Peyer's patch (tissue), 4 donors: ENCODE results near the gene FLCN. TPM values are rescaled to one million over a fixed set of nuclear protein-coding genes. Genes with fewer than 3 reads are reported as not detected.

Experiments
- DNase-seq, 3 donors: peaks; one replicate each; pipeline ENCODE4 v3.0.0-alpha.2; 2017 to 2019
- H3K27ac ChIP-seq, 4 donors: fragments of 200-600 bp; sonication (generic); one replicate each; pipeline ENCODE4 v1.5.1; 2016 to 2019
- H3K27me3 ChIP-seq, 2 donors: fragments of 200-600 bp; sonication (generic); one replicate each; pipeline ENCODE4 v1.5.1; 2019
- H3K36me3 ChIP-seq, 3 donors: fragments of 200-600 bp; sonication (generic); one replicate each; pipeline ENCODE4 v1.5.1; 2016 to 2019
- H3K4me1 ChIP-seq, 4 donors: fragments of 200-600 bp; sonication (generic); one replicate each; pipeline ENCODE4 v1.5.1; 2016 to 2019
- H3K4me3 ChIP-seq, 4 donors: fragments of 200-600 bp; sonication (generic); 1 replicate in 3 of 4; 2 replicates in 1 of 4; pipeline ENCODE4 v1.5.1; 2016 to 2019; ENCODE audit warnings: mild to moderate bottlenecking in 1 of 4
- H3K9me3 ChIP-seq, 4 donors: fragments of 200-600 bp; sonication (generic); one replicate each; pipeline ENCODE4 v1.5.1; 2016 to 2019; ENCODE audit warnings: mild to moderate bottlenecking in 1 of 4
- POLR2A ChIP-seq, 2 donors: fragments of 450-650 bp; IDR thresholded peaks; one replicate each; pipeline ENCODE4 v1.5.1; 2017; ENCODE audit warnings: antibody characterized with exemption in 2 of 2, mild to moderate bottlenecking in 2 of 2, moderate library complexity in 2 of 2
- total RNA-seq, 4 donors: library from RNA; depleted of rRNA; stranded (reverse); fragments of >200 nt; gene quantifications; one replicate each; pipeline ENCODE4 v1.1.0, GENCODE V29; 2016
- TF ChIP-seq, protein P1 (sequence below), 6 experiments: fragments of 450-650 bp in 4 of 6; fragments of 200-600 bp in 2 of 6; sonication (generic) in 1 of 6; IDR thresholded peaks; one replicate each; pipeline ENCODE4 v1.5.1; 2017 to 2019; ENCODE audit warnings: antibody characterized with exemption in 6 of 6, mild to moderate bottlenecking in 3 of 6, moderate library complexity in 1 of 6

The FLCN gene
- total RNA-seq, 4 donors from 2014 or later = 186 to 243 (median 210) TPM

- Histone ChIP-seq H3K36me3 (peaks cover 0 to 86% (median 0%) of the 10 kb centered on the region in 3 donors), H3K9me3 (no peaks in the 10 kb centered on the region), H3K4me1 (no peaks in the 10 kb centered on the region), H3K27me3 (no peaks in the 10 kb centered on the region), H3K27ac (no peak overlapping the region), H3K4me3 (no peak overlapping the region)
- no peak for DNase-seq
- TF ChIP-seq, protein P1, sequence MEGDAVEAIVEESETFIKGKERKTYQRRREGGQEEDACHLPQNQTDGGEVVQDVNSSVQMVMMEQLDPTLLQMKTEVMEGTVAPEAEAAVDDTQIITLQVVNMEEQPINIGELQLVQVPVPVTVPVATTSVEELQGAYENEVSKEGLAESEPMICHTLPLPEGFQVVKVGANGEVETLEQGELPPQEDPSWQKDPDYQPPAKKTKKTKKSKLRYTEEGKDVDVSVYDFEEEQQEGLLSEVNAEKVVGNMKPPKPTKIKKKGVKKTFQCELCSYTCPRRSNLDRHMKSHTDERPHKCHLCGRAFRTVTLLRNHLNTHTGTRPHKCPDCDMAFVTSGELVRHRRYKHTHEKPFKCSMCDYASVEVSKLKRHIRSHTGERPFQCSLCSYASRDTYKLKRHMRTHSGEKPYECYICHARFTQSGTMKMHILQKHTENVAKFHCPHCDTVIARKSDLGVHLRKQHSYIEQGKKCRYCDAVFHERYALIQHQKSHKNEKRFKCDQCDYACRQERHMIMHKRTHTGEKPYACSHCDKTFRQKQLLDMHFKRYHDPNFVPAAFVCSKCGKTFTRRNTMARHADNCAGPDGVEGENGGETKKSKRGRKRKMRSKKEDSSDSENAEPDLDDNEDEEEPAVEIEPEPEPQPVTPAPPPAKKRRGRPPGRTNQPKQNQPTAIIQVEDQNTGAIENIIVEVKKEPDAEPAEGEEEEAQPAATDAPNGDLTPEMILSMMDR (IDR thresholded peaks at IDR 0.05) = no peak
- TF ChIP-seq POLR2A (IDR thresholded peaks at IDR 0.05) = no peak
These were observed 22.1 kb downstream of the FLCN start for GRCh38 chr17:17214646-17215436.

- H3K4me3 ChIP-seq = no peak overlapping the region
- no peak for TF ChIP-seq POLR2A (IDR thresholded peaks at IDR 0.05)
- TF ChIP-seq, protein P1 (IDR thresholded peaks at IDR 0.05) = no peak
- H3K27me3 ChIP-seq = no peaks in the 10 kb centered on the region
- no peaks in the 10 kb centered on the region for H3K4me1 ChIP-seq
- H3K9me3 ChIP-seq = no peaks in the 10 kb centered on the region
- peaks cover 0 to 77% (median 0%) of the 10 kb centered on the region in 3 donors for H3K36me3 ChIP-seq
- no peak for DNase-seq
- no peak overlapping the region for H3K27ac ChIP-seq
These were observed 23.2 kb downstream of the FLCN start for GRCh38 chr17:17213775-17214174.

DNA sequence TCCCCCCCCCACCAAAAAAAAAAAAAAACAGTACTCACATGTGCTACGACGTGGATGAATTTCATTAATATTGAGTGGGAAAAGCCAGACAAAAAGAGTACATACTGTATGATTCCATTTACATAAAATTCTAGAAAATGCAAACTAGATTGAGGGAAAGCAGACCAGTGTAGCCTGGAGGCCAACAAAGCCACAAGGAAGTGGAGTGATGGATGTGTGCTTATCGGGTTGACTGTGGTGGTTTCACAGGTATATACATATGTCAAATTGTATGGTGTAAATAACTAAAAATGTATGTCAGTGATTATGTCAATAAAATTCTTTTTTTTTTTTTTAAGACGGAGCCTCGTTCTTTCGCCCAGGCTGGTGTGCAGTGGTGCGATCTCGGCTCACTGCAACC is 29.0 kb downstream of the FLCN start:
- DNase-seq = no peak
- H3K4me3 ChIP-seq = no peak overlapping the region
- no peak for TF ChIP-seq POLR2A (IDR thresholded peaks at IDR 0.05)
- TF ChIP-seq, protein P1 (IDR thresholded peaks at IDR 0.05) = no peak
- H3K27me3 ChIP-seq = no peaks in the 10 kb centered on the region
- peaks cover 0 to 19% (median 0%) of the 10 kb centered on the region in 3 donors for H3K36me3 ChIP-seq
- H3K9me3 ChIP-seq = no peaks in the 10 kb centered on the region
- H3K27ac ChIP-seq = no peak overlapping the region
- peaks cover 0 to 30% (median 17%) of the 10 kb centered on the region in 4 donors for H3K4me1 ChIP-seq

DNA sequence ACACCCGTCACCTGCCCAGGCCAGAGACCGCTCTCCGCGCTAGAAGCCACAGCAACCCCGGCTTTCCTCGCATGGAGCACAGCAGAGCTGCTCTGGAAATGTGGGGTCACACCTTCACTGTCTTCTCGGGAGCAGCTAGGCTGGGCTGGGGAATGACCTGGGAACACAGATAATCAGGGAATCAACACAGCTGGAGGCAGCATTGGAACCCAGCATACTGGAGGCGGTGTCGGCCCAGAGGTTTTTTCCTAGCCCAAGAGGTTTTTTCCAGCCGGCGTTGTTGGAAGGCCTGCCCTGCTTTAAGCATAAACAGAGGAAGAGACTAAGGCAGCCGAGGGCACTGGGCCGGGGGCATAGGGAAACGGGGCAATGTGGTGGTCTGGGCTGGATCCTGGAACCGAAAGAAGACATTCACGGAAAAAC is 30.0 kb downstream of the FLCN start:
- Histone ChIP-seq H3K4me3 (peak overlapping the region in 3 of 4 donors; percentile 54 to 66 (median 57)), H3K4me1 (peaks cover 0 to 30% (median 17%) of the 10 kb centered on the region in 4 donors), H3K27ac (peak overlapping the region; percentile 71 to 83 (median 80)), H3K36me3 (peaks cover 0 to 11% (median 0%) of the 10 kb centered on the region in 3 donors), H3K9me3 (no peaks in the 10 kb centered on the region), H3K27me3 (no peaks in the 10 kb centered on the region)
- DNase-seq = no peak
- no peak for TF ChIP-seq POLR2A (IDR thresholded peaks at IDR 0.05)
- TF ChIP-seq, protein P1 (IDR thresholded peaks at IDR 0.05) = no peak

DNA sequence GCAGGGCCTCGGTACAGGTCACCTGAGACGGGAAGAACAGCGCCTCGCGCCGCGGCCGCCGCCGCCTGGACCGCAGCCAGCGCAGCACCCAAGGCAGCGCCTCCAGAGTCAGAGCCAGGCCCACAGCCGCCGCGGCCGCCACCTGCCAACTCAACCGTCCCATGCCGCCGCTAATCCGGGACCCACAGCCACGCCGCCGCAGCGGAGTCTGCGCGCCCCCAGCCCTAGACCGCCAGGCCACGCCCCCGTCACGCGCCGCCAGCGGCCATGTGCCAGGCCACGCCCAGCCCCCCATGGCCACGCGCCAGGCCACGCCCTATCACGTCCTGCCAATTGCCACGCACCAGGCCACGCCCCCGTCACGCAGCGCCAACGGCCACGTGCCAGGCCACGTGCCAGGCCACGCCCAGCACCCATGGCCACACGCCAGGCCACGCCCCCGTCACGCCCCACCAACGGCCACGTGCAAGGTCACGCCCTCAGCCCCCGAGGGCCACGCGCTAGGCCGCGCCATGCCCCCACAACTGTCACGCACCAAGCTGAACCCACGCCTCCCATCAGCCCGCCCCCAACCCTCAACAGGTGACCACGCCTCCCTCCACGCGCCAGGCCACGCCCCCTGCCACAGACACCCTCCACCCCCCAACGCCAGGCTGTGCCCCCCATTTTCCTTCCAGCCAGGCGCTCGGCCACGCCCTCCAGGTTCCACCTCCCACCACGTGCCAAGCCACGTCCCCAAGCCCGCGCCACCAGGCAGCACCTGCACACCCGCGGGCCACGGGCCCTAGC is 30.6 kb downstream of the FLCN start, which contains the start of gene PLD6:
PLD6 (minus strand) TSS at position 210 of the 789 bp plus-strand sequence; CDS start at position 163, 47 bp downstream.
- DNase-seq = peak; percentile 87 to 94 (median 94)
- Histone ChIP-seq H3K27ac (peak within 1 kb of the TSS; percentile 71 to 83 (median 80)), H3K9me3 (no peaks in the 10 kb centered on the region), H3K4me1 (peaks cover 0 to 33% (median 17%) of the 10 kb centered on the region in 4 donors), H3K36me3 (peaks cover 0 to 5% (median 0%) of the 10 kb centered on the region in 3 donors), H3K27me3 (no peaks in the 10 kb centered on the region), H3K4me3 (peak within 1 kb of the TSS; percentile 54 to 66 (median 58))
- TF ChIP-seq, protein P1 (IDR thresholded peaks at IDR 0.05) = peak in 3 of 6 experiments; percentile 3 to 9 (median 9)
- TF ChIP-seq POLR2A (IDR thresholded peaks at IDR 0.05) = no peak
